Ascending aorta (tissue), 2 donors: Measurements from ENCODE around the gene SUGP2. TPM values are rescaled to one million over a fixed set of nuclear protein-coding genes. Genes with fewer than 3 reads are reported as not detected.

ENCODE experiments used
- DNase-seq, 2 donors: peaks; one replicate each; pipeline ENCODE4 v3.0.0-alpha.2; 2019; ENCODE audit warnings: low spot score in 2 of 2
- H3K27ac ChIP-seq, 2 donors: fragments of 200-600 bp; sonication (generic); one replicate each; pipeline ENCODE4 v1.5.1; 2016 to 2017; ENCODE audit warnings: mild to moderate bottlenecking in 1 of 2
- H3K27me3 ChIP-seq: fragments of 200-600 bp; sonication (generic); one replicate; pipeline ENCODE4 v1.5.1; 2017
- H3K36me3 ChIP-seq, 2 donors: fragments of 200-600 bp; sonication (generic); one replicate each; pipeline ENCODE4 v1.5.1; 2016
- H3K4me1 ChIP-seq, 2 donors: fragments of 200-600 bp; sonication (generic); one replicate each; pipeline ENCODE4 v1.5.1; 2016 to 2017; ENCODE audit warnings: mild to moderate bottlenecking in 1 of 2
- H3K4me3 ChIP-seq, 2 donors: fragments of 200-600 bp; sonication (generic); one replicate each; pipeline ENCODE4 v1.5.1; 2016 to 2017; ENCODE audit warnings: mild to moderate bottlenecking in 1 of 2
- H3K9me3 ChIP-seq, 2 donors: fragments of 200-600 bp; sonication (generic); one replicate each; pipeline ENCODE4 v1.5.1; 2016
- intact Hi-C: fragments of 100-400 bp; cut with DNase I; formaldehyde crosslinking; loops from one replicate; pipeline ENCODE4 v1.15.1; 2023
- total RNA-seq: library from RNA; depleted of rRNA; stranded (reverse); fragments of >200 nt; gene quantifications from one replicate; pipeline ENCODE4 v1.1.0, GENCODE V29; 2016
- TF ChIP-seq, protein P1 (sequence below), 3 experiments: fragments of 200-600 bp in 2 of 3; fragments of 450-650 bp in 1 of 3; sonication (generic) in 2 of 3; IDR thresholded peaks; one replicate each; pipeline ENCODE4 v1.5.1; 2016 to 2019; ENCODE audit warnings: antibody characterized with exemption in 3 of 3, mild to moderate bottlenecking in 1 of 3, moderate library complexity in 1 of 3

SUGP2 gene
- total RNA-seq, 1 donor from 2014 or later = 23.6 TPM

DNA sequence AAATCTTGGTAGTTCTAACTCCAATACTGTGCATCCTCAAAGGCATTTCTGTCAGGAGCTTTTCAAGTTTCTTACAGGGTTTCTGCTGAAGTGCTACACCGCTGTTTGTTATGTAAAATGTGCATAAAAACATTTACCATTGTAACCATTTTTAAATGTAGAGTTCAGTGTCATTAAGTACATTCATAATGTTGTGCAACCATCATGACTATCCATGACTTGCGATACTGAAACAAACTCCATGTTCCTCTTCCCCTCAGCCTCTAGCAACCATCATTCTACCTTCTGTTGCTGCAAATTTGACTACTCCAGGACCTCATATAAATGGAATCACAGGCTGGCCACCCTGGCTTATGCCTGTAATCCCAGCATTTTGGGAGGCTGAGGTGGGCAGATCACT is 16.1 kb upstream of the SUGP2 start:
- Histone ChIP-seq H3K27ac (no peak overlapping the region), H3K36me3 (peaks cover 13 to 33% of the 10 kb centered on the region in 2 donors), H3K27me3 (no peaks in the 10 kb centered on the region), H3K9me3 (no peaks in the 10 kb centered on the region), H3K4me3 (no peak overlapping the region), H3K4me1 (no peaks in the 10 kb centered on the region)
- TF ChIP-seq, protein P1, sequence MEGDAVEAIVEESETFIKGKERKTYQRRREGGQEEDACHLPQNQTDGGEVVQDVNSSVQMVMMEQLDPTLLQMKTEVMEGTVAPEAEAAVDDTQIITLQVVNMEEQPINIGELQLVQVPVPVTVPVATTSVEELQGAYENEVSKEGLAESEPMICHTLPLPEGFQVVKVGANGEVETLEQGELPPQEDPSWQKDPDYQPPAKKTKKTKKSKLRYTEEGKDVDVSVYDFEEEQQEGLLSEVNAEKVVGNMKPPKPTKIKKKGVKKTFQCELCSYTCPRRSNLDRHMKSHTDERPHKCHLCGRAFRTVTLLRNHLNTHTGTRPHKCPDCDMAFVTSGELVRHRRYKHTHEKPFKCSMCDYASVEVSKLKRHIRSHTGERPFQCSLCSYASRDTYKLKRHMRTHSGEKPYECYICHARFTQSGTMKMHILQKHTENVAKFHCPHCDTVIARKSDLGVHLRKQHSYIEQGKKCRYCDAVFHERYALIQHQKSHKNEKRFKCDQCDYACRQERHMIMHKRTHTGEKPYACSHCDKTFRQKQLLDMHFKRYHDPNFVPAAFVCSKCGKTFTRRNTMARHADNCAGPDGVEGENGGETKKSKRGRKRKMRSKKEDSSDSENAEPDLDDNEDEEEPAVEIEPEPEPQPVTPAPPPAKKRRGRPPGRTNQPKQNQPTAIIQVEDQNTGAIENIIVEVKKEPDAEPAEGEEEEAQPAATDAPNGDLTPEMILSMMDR (IDR thresholded peaks at IDR 0.05) = no peak
- intact Hi-C loops = no loop called here
- no peak for DNase-seq

DNA sequence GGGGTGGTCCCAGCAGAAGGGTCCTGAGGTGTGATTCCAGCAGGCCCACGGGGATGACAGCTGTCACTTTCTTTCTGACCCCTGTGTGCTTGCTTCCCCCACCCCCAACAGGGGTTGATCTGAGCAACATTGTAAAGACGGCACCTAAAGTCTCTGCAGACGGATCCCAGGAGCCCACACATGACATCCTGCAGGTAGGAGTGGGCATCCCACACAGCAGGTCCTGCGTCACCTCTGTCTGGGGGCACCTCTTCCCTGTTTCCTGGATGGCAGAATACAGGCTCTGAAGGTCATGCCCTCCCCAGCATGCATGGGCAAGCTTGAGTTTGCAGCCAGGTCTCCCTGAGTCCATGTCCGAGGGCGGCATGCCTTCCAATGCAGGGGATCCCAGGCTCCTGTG is 10.6 kb upstream of the SUGP2 start:
- DNase-seq = no peak
- TF ChIP-seq, protein P1 (IDR thresholded peaks at IDR 0.05) = no peak
- no peak overlapping the region for H3K27ac ChIP-seq
- H3K4me3 ChIP-seq = no peak overlapping the region
- no peaks in the 10 kb centered on the region for H3K27me3 ChIP-seq
- no peaks in the 10 kb centered on the region for H3K9me3 ChIP-seq
- H3K4me1 ChIP-seq = no peaks in the 10 kb centered on the region
- peaks cover 4 to 16% of the 10 kb centered on the region in 2 donors for H3K36me3 ChIP-seq
- intact Hi-C loops = no loop called here

DNA sequence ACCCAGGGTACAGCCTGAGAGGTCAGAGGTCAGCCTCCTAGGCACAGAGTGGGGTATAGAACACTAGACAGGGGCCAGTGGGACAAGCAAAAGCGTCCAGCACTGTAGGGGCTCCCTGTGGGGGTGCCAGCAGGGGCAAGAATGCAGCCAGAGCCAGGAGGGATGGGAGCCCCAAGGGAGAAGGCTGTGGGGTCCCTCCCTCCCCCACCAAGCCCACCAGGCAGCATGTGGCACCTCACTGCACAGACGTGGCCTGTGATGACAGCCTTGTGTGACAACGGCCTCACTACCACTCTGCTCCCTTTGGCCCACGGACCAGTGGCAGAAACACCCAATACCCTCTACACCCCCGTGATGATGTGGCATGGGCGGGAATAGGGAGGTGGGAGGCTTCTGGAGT is 10.2 kb upstream of the SUGP2 start:
- intact Hi-C loops = no loop called here
- no peak for DNase-seq
- Histone ChIP-seq H3K4me3 (no peak overlapping the region), H3K9me3 (no peaks in the 10 kb centered on the region), H3K36me3 (peaks cover 4 to 16% of the 10 kb centered on the region in 2 donors), H3K4me1 (no peaks in the 10 kb centered on the region), H3K27me3 (no peaks in the 10 kb centered on the region), H3K27ac (no peak overlapping the region)
- TF ChIP-seq, protein P1 (IDR thresholded peaks at IDR 0.05) = no peak

DNA sequence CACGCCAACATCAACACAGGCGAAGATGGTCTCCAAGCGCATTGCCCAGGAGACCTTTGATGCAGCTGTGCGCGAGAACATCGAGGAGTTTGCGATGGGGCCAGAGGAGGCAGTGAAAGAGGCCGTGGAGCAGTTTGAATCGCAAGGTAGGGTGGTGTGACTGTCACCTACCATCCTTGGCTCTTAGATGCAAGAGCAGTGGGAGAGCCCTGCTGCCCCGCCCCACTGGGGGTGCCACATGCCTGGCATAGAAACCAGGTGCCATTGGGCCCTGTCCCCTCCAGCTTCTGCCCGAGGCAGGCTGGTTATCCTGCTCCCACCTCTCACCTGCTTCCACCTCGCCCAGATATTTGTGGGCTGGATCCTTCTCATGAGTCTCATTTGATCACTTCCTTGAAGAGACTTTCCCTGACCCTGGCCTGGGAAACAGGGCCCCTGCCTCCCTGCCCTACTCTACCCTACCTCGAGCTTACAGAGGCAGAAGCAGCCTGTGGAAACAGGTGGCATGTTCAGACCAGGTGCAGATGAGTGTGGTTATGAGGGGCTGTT is 9.5 kb upstream of the SUGP2 start:
- no peak overlapping the region for H3K4me3 ChIP-seq
- intact Hi-C loops = no loop called here
- TF ChIP-seq, protein P1 (IDR thresholded peaks at IDR 0.05) = no peak
- H3K4me1 ChIP-seq = no peaks in the 10 kb centered on the region
- H3K9me3 ChIP-seq = no peaks in the 10 kb centered on the region
- H3K27me3 ChIP-seq = no peaks in the 10 kb centered on the region
- H3K36me3 ChIP-seq = peaks cover 4 to 18% of the 10 kb centered on the region in 2 donors
- no peak for DNase-seq
- no peak overlapping the region for H3K27ac ChIP-seq

DNA sequence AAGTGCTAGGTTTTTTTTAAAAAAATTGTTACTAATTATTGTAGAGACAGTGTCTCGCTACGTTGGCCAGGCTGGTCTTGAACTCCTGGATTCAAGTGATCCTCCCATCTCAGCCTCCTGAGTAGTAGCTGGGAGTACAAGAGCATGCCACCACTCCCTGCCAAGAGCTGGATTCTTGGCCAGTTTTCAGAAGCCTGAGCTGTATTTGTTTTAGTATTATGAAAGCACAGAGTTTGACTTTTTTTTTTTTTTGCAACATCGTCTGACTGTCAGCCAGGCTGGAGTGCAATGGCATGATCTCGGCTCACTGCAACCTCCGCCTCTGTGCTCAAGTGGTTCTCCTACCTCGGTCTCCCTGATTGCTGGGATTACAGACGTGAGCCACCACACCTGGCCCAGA is 7.1 kb upstream of the SUGP2 start:
- TF ChIP-seq, protein P1 (IDR thresholded peaks at IDR 0.05) = no peak

More for the DNA sequence above, 7.1 kb upstream of the SUGP2 start:
- Histone ChIP-seq H3K27ac (peak overlapping the region in 1 of 2 donors; percentile 50), H3K9me3 (no peaks in the 10 kb centered on the region), H3K4me1 (no peaks in the 10 kb centered on the region), H3K27me3 (no peaks in the 10 kb centered on the region), H3K36me3 (peaks cover 0 to 18% of the 10 kb centered on the region in 2 donors), H3K4me3 (no peak overlapping the region)
- DNase-seq = peak; percentile 25 to 90
- intact Hi-C loops = loop anchor here (2.0 kb wide), 1 partner anchor 22 kb away; the partner anchor contains the start of gene SLC25A42
